Activated CD8-positive, alpha-beta memory T cell treated with anti-CD3 and anti-CD28 coated beads for 1 hour (primary cell): ENCODE data around the gene PTPRN2.
"Not testable (repeated sequence)": the region's sequence is repeated elsewhere in the genome, so short reads cannot be mapped to it uniquely, and the experiment has no call there.

ENCODE experiments used
- DNase-seq, 2 donors: peaks; one replicate each; pipeline ENCODE4 v3.0.0-alpha.2; 2020; ENCODE audit warnings: low read depth in 1 of 2; ENCODE audit errors: extremely low read depth in 1 of 2

PTPRN2 gene

GRCh38 chr7:158262284-158263109, 325.1 kb downstream of the PTPRN2 start:
- DNase-seq, result no peak

GRCh38 chr7:158261362-158262235, 326.0 kb downstream of the PTPRN2 start:
- DNase-seq, result no peak

- no peak for DNase-seq
Measured at GRCh38 chr7:158260567-158261361, 326.9 kb downstream of the PTPRN2 start.

GRCh38 chr7:158259671-158260418, 327.8 kb downstream of the PTPRN2 start:
- no peak for DNase-seq

- DNase-seq, result no peak
Measured at GRCh38 chr7:158259141-158259540, 328.5 kb downstream of the PTPRN2 start.

GRCh38 chr7:158258411-158259130, 329.1 kb downstream of the PTPRN2 start:
- no peak for DNase-seq

- DNase-seq, result no peak
Measured at GRCh38 chr7:158257516-158258410, 329.9 kb downstream of the PTPRN2 start.

GRCh38 chr7:158257001-158257400, 330.6 kb downstream of the PTPRN2 start:
- DNase-seq, result no peak

- no peak for DNase-seq
Measured at GRCh38 chr7:158256091-158256816, 331.4 kb downstream of the PTPRN2 start.

- no peak for DNase-seq
Measured at GRCh38 chr7:158255558-158255957, 332.1 kb downstream of the PTPRN2 start.

- DNase-seq, result no peak
Measured at GRCh38 chr7:158255156-158255555, 332.5 kb downstream of the PTPRN2 start.

GRCh38 chr7:158253670-158254045, 334.0 kb downstream of the PTPRN2 start:
- DNase-seq, result not testable (repeated sequence)

GRCh38 chr7:158252837-158253669, 334.6 kb downstream of the PTPRN2 start:
- DNase-seq, result no peak

- DNase-seq, result no peak
Measured at GRCh38 chr7:158252081-158252836, 335.4 kb downstream of the PTPRN2 start.

- DNase-seq, result no peak
Measured at GRCh38 chr7:158251061-158251965, 336.3 kb downstream of the PTPRN2 start.
